Measurements from ENCODE around the gene WWOX. TPM values are rescaled to one million over a fixed set of nuclear protein-coding genes. Genes with fewer than 3 reads are reported as not detected.

The WWOX gene
- total and polyA plus RNA-seq, 7 donors = 7.1 to 46.8 (median 16.1) TPM

GRCh38 chr16:78768718-78769117 is 669.3 kb downstream of the WWOX start:
- H3K27me3 ChIP-seq = no peaks in the 10 kb centered on the region
- no peak for TF ChIP-seq POLR2AphosphoS5 (IDR thresholded peaks at IDR 0.05)
- intact Hi-C loops (cut with DNase I) = no loop called here
- no peak for DNase-seq
- WGBS, 2 donors = 76 to 87% methylated on average over 9 of the region's 9 CpGs
- H3K4me1 ChIP-seq = peaks cover 0 to 7% (median under 1%) of the 10 kb centered on the region in 4 donors
- no peak overlapping the region for H3K4me3 ChIP-seq
- no peak overlapping the region for H3K27ac ChIP-seq
- H3K9me3 ChIP-seq = no peaks in the 10 kb centered on the region
- no peaks in the 10 kb centered on the region for H3K36me3 ChIP-seq

GRCh38 chr16:78770353-78771091 is 671.1 kb downstream of the WWOX start:
- intact Hi-C loops (cut with DNase I) = loop anchor here (5.0 kb wide), 1 partner anchor 268 kb away; no protein-coding TSS in a partner anchor
- Histone ChIP-seq H3K4me1 (peaks cover 0 to 7% (median 0%) of the 10 kb centered on the region in 4 donors), H3K36me3 (no peaks in the 10 kb centered on the region), H3K9me3 (no peaks in the 10 kb centered on the region), H3K4me3 (no peak overlapping the region), H3K27me3 (no peaks in the 10 kb centered on the region), H3K27ac (no peak overlapping the region)
- WGBS, 2 donors = 14 to 29% methylated on average over 23 of the region's 23 CpGs
- TF ChIP-seq CTCF (IDR thresholded peaks at IDR 0.05) = peak in 3 of 4 experiments; percentile 48 to 79 (median 58)
- no peak for TF ChIP-seq POLR2A (IDR thresholded peaks at IDR 0.05)
- no peak for TF ChIP-seq POLR2AphosphoS5 (IDR thresholded peaks at IDR 0.05)
- TF ChIP-seq EP300 (IDR thresholded peaks at IDR 0.05) = no peak
- peak; percentile 71 for DNase-seq

GRCh38 chr16:78773291-78773702 is 673.8 kb downstream of the WWOX start:
- WGBS, 2 donors = 86 to 92% methylated on average over 8 of the region's 8 CpGs
- Histone ChIP-seq H3K9me3 (no peaks in the 10 kb centered on the region), H3K27me3 (no peaks in the 10 kb centered on the region), H3K36me3 (no peaks in the 10 kb centered on the region), H3K4me3 (no peak overlapping the region), H3K27ac (no peak overlapping the region), H3K4me1 (peaks cover 0 to 7% (median 0%) of the 10 kb centered on the region in 4 donors)
- DNase-seq = no peak
- intact Hi-C loops (cut with DNase I) = loop anchor here (5.0 kb wide), 1 partner anchor 271 kb away; no protein-coding TSS in a partner anchor
- TF ChIP-seq POLR2AphosphoS5 (IDR thresholded peaks at IDR 0.05) (no peak), EP300 (IDR thresholded peaks at IDR 0.05) (no peak), POLR2A (IDR thresholded peaks at IDR 0.05) (no peak), CTCF (IDR thresholded peaks at IDR 0.05) (no peak)

GRCh38 chr16:78773706-78774105 is 674.3 kb downstream of the WWOX start:
- peaks cover 0 to 7% (median 0%) of the 10 kb centered on the region in 4 donors for H3K4me1 ChIP-seq
- H3K4me3 ChIP-seq = no peak overlapping the region
- DNase-seq = no peak
- TF ChIP-seq POLR2AphosphoS5 (IDR thresholded peaks at IDR 0.05) = no peak
- intact Hi-C loops (cut with DNase I) = loop anchor here (5.0 kb wide), 1 partner anchor 271 kb away; no protein-coding TSS in a partner anchor
- H3K9me3 ChIP-seq = no peaks in the 10 kb centered on the region
- WGBS, 2 donors = 67 to 79% methylated on average over 4 of the region's 4 CpGs
- H3K27ac ChIP-seq = no peak overlapping the region
- H3K27me3 ChIP-seq = no peaks in the 10 kb centered on the region
- H3K36me3 ChIP-seq = no peaks in the 10 kb centered on the region

GRCh38 chr16:78775161-78775561 is 675.7 kb downstream of the WWOX start:
- intact Hi-C loops (cut with DNase I) = no loop called here

More at GRCh38 chr16:78775161-78775561, 675.7 kb downstream of the WWOX start:
- TF ChIP-seq POLR2AphosphoS5 (IDR thresholded peaks at IDR 0.05) (no peak), CTCF (IDR thresholded peaks at IDR 0.05) (no peak), EP300 (IDR thresholded peaks at IDR 0.05) (no peak), POLR2A (IDR thresholded peaks at IDR 0.05) (no peak)
- Histone ChIP-seq H3K36me3 (no peaks in the 10 kb centered on the region), H3K27ac (no peak overlapping the region), H3K4me3 (no peak overlapping the region), H3K27me3 (no peaks in the 10 kb centered on the region), H3K4me1 (peaks cover 0 to 7% (median 0%) of the 10 kb centered on the region in 4 donors), H3K9me3 (no peaks in the 10 kb centered on the region)
- no peak for DNase-seq
- WGBS, 2 donors = 82 to 89% methylated on average over 6 of the region's 6 CpGs
